Peyer's patch (tissue), 4 donors: ENCODE measurements around the gene KIFC3. TPM values are rescaled to one million over a fixed set of nuclear protein-coding genes. Genes with fewer than 3 reads are reported as not detected.
A peak's percentile ranks its signal among the peaks of the same experiment; 100 is the strongest.

Experiments used
- DNase-seq, 3 donors: peaks; one replicate each; pipeline ENCODE4 v3.0.0-alpha.2; 2017 to 2019
- H3K27ac ChIP-seq, 4 donors: fragments of 200-600 bp; sonication (generic); one replicate each; pipeline ENCODE4 v1.5.1; 2016 to 2019
- H3K27me3 ChIP-seq, 2 donors: fragments of 200-600 bp; sonication (generic); one replicate each; pipeline ENCODE4 v1.5.1; 2019
- H3K36me3 ChIP-seq, 3 donors: fragments of 200-600 bp; sonication (generic); one replicate each; pipeline ENCODE4 v1.5.1; 2016 to 2019
- H3K4me1 ChIP-seq, 4 donors: fragments of 200-600 bp; sonication (generic); one replicate each; pipeline ENCODE4 v1.5.1; 2016 to 2019
- H3K4me3 ChIP-seq, 4 donors: fragments of 200-600 bp; sonication (generic); 1 replicate in 3 of 4; 2 replicates in 1 of 4; pipeline ENCODE4 v1.5.1; 2016 to 2019; ENCODE audit warnings: mild to moderate bottlenecking in 1 of 4
- H3K9me3 ChIP-seq, 4 donors: fragments of 200-600 bp; sonication (generic); one replicate each; pipeline ENCODE4 v1.5.1; 2016 to 2019; ENCODE audit warnings: mild to moderate bottlenecking in 1 of 4
- POLR2A ChIP-seq, 2 donors: fragments of 450-650 bp; IDR thresholded peaks; one replicate each; pipeline ENCODE4 v1.5.1; 2017; ENCODE audit warnings: antibody characterized with exemption in 2 of 2, mild to moderate bottlenecking in 2 of 2, moderate library complexity in 2 of 2
- total RNA-seq, 4 donors: library from RNA; depleted of rRNA; stranded (reverse); fragments of >200 nt; gene quantifications; one replicate each; pipeline ENCODE4 v1.1.0, GENCODE V29; 2016
- TF ChIP-seq, protein P1 (sequence below), 6 experiments: fragments of 450-650 bp in 4 of 6; fragments of 200-600 bp in 2 of 6; sonication (generic) in 1 of 6; IDR thresholded peaks; one replicate each; pipeline ENCODE4 v1.5.1; 2017 to 2019; ENCODE audit warnings: antibody characterized with exemption in 6 of 6, mild to moderate bottlenecking in 3 of 6, moderate library complexity in 1 of 6

KIFC3 gene
- total RNA-seq, 4 donors from 2014 or later: 29.7 to 530 (median 272) TPM

DNA sequence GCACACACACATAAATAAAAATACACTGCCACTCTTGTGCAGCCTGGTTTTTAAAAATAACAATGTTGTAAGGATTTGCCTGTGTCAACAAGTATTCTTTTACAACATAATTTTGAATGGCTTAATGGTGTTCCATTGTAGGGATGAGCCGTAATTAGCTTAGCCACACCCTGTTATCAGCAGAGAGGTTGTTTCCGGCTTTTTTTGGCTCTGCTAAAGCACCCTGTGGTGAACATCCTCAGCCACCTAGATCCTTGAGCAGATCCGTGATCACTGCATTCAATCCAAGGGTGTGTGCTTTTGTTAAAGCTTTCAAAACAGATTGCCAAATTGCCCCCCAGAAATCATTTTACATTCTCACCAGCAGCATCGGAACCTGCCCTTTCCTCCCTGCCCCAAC is 59.7 kb downstream of the KIFC3 start:
- Histone ChIP-seq H3K27me3 (no peaks in the 10 kb centered on the region), H3K9me3 (no peaks in the 10 kb centered on the region), H3K4me1 (no peaks in the 10 kb centered on the region), H3K4me3 (no peak overlapping the region), H3K36me3 (peaks cover 0 to 5% (median 0%) of the 10 kb centered on the region in 3 donors), H3K27ac (no peak overlapping the region)
- TF ChIP-seq POLR2A (IDR thresholded peaks at IDR 0.05): no peak
- TF ChIP-seq, protein P1, sequence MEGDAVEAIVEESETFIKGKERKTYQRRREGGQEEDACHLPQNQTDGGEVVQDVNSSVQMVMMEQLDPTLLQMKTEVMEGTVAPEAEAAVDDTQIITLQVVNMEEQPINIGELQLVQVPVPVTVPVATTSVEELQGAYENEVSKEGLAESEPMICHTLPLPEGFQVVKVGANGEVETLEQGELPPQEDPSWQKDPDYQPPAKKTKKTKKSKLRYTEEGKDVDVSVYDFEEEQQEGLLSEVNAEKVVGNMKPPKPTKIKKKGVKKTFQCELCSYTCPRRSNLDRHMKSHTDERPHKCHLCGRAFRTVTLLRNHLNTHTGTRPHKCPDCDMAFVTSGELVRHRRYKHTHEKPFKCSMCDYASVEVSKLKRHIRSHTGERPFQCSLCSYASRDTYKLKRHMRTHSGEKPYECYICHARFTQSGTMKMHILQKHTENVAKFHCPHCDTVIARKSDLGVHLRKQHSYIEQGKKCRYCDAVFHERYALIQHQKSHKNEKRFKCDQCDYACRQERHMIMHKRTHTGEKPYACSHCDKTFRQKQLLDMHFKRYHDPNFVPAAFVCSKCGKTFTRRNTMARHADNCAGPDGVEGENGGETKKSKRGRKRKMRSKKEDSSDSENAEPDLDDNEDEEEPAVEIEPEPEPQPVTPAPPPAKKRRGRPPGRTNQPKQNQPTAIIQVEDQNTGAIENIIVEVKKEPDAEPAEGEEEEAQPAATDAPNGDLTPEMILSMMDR (IDR thresholded peaks at IDR 0.05): no peak
- DNase-seq: no peak

DNA sequence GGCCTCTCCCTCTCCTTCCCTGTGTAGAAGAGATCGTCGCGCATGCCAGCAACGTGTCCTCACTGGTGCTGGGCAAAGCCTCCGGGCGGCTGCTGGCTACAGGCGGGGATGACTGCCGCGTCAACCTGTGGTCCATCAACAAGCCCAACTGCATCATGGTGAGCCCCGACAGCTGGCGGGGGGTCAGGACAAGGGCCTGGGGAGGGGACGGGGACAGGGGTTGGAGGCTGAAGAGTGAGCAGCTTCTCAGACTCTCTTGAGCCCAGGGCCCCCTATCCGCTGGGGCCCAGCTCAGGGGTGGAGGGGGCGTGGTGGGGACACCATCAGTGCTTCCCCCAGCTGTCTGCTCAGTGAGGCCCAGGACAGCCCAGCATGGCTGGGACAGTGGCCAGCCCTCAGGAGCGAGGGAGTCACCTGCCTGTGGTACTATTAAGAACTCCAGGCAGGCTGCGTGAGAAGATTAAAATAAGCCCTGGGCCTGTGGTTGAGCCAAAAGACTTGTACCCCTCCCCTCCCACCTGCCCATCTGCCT is 60.6 kb downstream of the KIFC3 start:
- Histone ChIP-seq H3K27me3 (no peaks in the 10 kb centered on the region), H3K27ac (no peak overlapping the region), H3K36me3 (peaks cover 0 to 5% (median 0%) of the 10 kb centered on the region in 3 donors), H3K4me3 (no peak overlapping the region), H3K4me1 (peaks cover 0 to 7% (median 2%) of the 10 kb centered on the region in 4 donors), H3K9me3 (no peaks in the 10 kb centered on the region)
- TF ChIP-seq, protein P1 (IDR thresholded peaks at IDR 0.05): no peak
- no peak for TF ChIP-seq POLR2A (IDR thresholded peaks at IDR 0.05)
- no peak for DNase-seq

DNA sequence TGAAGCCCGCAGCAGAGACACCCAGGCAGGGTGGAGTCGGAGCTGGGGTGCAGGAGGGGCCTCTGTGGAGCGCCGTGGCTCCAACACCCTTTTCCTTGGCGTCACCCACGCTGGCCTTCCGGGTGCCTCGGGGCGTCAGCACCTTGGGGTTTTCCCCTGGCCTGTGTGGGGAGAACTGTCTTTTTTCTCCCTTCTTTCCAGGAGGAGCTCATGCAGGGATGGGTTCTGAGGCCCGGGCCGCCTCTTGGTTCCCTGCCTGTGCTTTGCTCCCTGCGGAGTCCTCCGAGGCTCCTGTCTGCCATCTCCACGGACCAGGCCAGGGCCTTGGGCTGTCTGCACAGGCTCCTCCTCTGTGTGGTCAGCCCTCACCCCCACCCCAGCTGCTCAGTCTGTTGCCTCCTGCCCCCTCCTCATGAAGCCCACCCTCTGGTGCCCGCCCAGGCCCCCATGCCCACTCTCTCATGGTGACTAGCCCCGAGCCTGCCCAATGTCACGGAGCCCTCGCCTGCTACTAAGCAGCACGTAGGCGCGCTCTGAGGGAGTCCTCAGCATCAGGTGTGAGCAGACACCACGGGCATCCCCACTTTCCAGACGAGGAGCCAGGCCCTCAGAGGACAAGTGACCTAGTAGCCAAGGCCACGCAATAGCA is 61.7 kb downstream of the KIFC3 start:
- H3K4me1 ChIP-seq: peaks cover 0 to 16% (median 10%) of the 10 kb centered on the region in 4 donors
- DNase-seq: no peak
- H3K27me3 ChIP-seq: no peaks in the 10 kb centered on the region
- H3K27ac ChIP-seq: no peak overlapping the region
- no peaks in the 10 kb centered on the region for H3K9me3 ChIP-seq
- H3K36me3 ChIP-seq: peaks cover 0 to 5% (median 0%) of the 10 kb centered on the region in 3 donors
- H3K4me3 ChIP-seq: no peak overlapping the region
- no peak for TF ChIP-seq POLR2A (IDR thresholded peaks at IDR 0.05)
- TF ChIP-seq, protein P1 (IDR thresholded peaks at IDR 0.05): no peak

DNA sequence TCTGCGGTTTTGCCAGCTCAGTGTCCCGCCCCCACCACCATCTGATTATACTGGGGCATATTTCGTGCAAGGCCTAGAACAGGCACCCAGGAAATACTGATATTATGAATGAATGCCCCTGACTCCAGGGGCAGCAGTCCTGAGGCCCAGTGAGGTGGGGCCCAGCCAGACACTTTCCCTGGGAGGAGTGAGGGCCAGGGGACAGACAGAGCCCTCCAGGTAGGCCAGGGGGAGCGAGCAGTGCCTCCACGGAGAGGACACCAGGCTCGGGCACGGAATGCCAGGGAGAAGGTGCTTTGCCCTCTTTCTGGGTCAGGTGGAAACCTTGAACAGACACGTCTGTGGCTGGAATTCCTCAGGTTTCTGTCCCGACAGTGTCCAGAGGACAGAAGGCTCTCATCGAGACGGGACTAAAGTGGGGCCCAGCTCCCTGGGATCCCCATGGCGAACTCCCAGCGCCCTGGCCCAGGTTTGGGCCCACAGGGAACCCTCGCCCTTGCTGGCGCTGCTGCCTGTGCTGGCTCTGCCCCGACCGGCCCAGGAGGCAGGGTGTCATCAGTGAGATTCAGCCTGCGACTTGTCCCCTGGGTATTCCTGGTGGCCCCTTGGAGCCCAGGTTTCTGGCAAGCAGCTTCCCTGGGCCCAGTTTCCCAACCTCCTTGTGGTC is 62.4 kb downstream of the KIFC3 start:
- H3K4me1 ChIP-seq: peaks cover 0 to 16% (median 10%) of the 10 kb centered on the region in 4 donors
- TF ChIP-seq, protein P1 (IDR thresholded peaks at IDR 0.05): no peak
- TF ChIP-seq POLR2A (IDR thresholded peaks at IDR 0.05): no peak
- no peak overlapping the region for H3K4me3 ChIP-seq
- H3K27ac ChIP-seq: no peak overlapping the region
- H3K36me3 ChIP-seq: peaks cover 0 to 5% (median 0%) of the 10 kb centered on the region in 3 donors
- peak in 1 of 3 donors; percentile 28 for DNase-seq
- H3K9me3 ChIP-seq: no peaks in the 10 kb centered on the region
- no peaks in the 10 kb centered on the region for H3K27me3 ChIP-seq

DNA sequence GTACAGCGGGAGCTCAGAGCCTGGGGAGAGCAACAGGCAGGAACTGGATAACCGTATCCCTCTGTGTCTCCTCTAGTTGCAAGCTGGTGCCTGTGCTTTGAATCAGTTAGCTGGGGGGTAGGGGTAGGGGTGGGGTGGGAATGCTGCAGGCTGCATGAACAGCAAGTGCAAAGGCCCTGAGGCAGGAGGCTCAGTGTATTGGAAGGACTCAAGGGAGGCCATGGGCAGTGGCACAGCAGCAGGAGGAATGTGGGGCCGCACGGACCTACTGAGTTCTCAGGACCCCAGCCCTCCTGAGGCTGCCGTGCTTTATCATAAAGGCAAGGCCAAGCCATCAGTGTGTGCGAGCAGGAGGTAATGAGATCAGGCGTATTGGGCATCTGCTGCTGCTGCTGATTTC is 63.4 kb downstream of the KIFC3 start:
- Histone ChIP-seq H3K27ac (no peak overlapping the region), H3K4me3 (no peak overlapping the region), H3K4me1 (peaks cover 0 to 24% (median 12%) of the 10 kb centered on the region in 4 donors), H3K27me3 (no peaks in the 10 kb centered on the region), H3K36me3 (no peaks in the 10 kb centered on the region), H3K9me3 (no peaks in the 10 kb centered on the region)
- no peak for DNase-seq
- TF ChIP-seq POLR2A (IDR thresholded peaks at IDR 0.05): no peak
- TF ChIP-seq, protein P1 (IDR thresholded peaks at IDR 0.05): no peak
